H9 (cell line): Measurements from ENCODE around the gene CDH4. TPM values are rescaled to one million over a fixed set of nuclear protein-coding genes. Genes with fewer than 3 reads are reported as not detected.

Experiments used
- DNase-seq: peaks from one replicate; pipeline ENCODE4 v3.0.0-alpha.2; 2017
- H2AFZ ChIP-seq: one replicate; pipeline ENCODE4 v1.6.1; 2013; ENCODE audit warnings: mild to moderate bottlenecking, low read length, control low read depth, moderate library complexity
- H2AK5ac ChIP-seq: 2 replicates; pipeline ENCODE4 v1.6.1; 2013; ENCODE audit warnings: low read length, control low read depth, mixed read lengths; ENCODE audit not compliant: insufficient read length
- H2BK120ac ChIP-seq: one replicate; pipeline ENCODE4 v1.6.1; 2013; ENCODE audit warnings: low read depth, mild to moderate bottlenecking, low read length, control low read depth, inconsistent platforms; ENCODE audit not compliant: poor library complexity, severe bottlenecking
- H2BK12ac ChIP-seq: 2 replicates; pipeline ENCODE4 v1.6.1; 2013; ENCODE audit warnings: low read length, control low read depth, mixed read lengths, low read depth; ENCODE audit not compliant: insufficient read length
- H2BK15ac ChIP-seq: 2 replicates; pipeline ENCODE4 v1.6.1; 2013; ENCODE audit warnings: low read depth, low read length, control low read depth
- H2BK20ac ChIP-seq: one replicate; pipeline ENCODE4 v1.6.1; 2013; ENCODE audit warnings: low read depth, mild to moderate bottlenecking, low read length, control low read depth, inconsistent platforms; ENCODE audit not compliant: poor library complexity, severe bottlenecking
- H2BK5ac ChIP-seq: 2 replicates; pipeline ENCODE4 v1.6.1; 2013; ENCODE audit warnings: low read length, control low read depth, mixed read lengths; ENCODE audit not compliant: insufficient read length
- H3K14ac ChIP-seq: 2 replicates; pipeline ENCODE4 v1.6.1; 2013; ENCODE audit warnings: low read length, control low read depth; ENCODE audit not compliant: insufficient read depth
- H3K18ac ChIP-seq: 2 replicates; pipeline ENCODE4 v1.6.1; 2013; ENCODE audit warnings: low read depth, mild to moderate bottlenecking, mixed read lengths, low read length, control low read depth; ENCODE audit not compliant: insufficient read length
- H3K23ac ChIP-seq: 2 replicates; pipeline ENCODE4 v1.6.1; 2013; ENCODE audit warnings: low read length, control low read depth, mixed read lengths, low read depth; ENCODE audit not compliant: insufficient read length
- H3K23me2 ChIP-seq: 2 replicates; pipeline ENCODE4 v1.6.1; 2013; ENCODE audit warnings: low read depth, mild to moderate bottlenecking, mixed read lengths, low read length, control low read depth; ENCODE audit not compliant: insufficient read length, poor library complexity, severe bottlenecking
- H3K27ac ChIP-seq: 2 replicates; pipeline ENCODE4 v1.5.1; 2013; ENCODE audit warnings: low read length, control low read depth, mixed read lengths, low read depth; ENCODE audit not compliant: insufficient read length
- H3K27me3 ChIP-seq: 2 replicates; pipeline ENCODE4 v1.6.1; 2013; ENCODE audit warnings: low read length, control low read depth, inconsistent platforms; ENCODE audit not compliant: insufficient read depth
- H3K4ac ChIP-seq: 2 replicates; pipeline ENCODE4 v1.6.1; 2013; ENCODE audit warnings: low read depth, mild to moderate bottlenecking, control low read depth, inconsistent platforms, low read length, moderate library complexity
- H3K4me1 ChIP-seq: 2 replicates; pipeline ENCODE4 v1.6.1; 2013; ENCODE audit warnings: low read length, control low read depth, inconsistent platforms; ENCODE audit not compliant: insufficient read depth
- H3K4me2 ChIP-seq: 2 replicates; pipeline ENCODE4 v1.6.1; 2013; ENCODE audit warnings: low read length, control low read depth, mixed read lengths; ENCODE audit not compliant: insufficient read length, insufficient read depth
- H3K56ac ChIP-seq: 2 replicates; pipeline ENCODE4 v1.6.1; 2013; ENCODE audit warnings: low read depth, mild to moderate bottlenecking, mixed read lengths, low read length, control low read depth; ENCODE audit not compliant: insufficient read length
- H3K79me1 ChIP-seq: 2 replicates; pipeline ENCODE4 v1.6.1; 2013; ENCODE audit warnings: low read depth, mild to moderate bottlenecking, moderate library complexity, low read length, control low read depth, inconsistent platforms; ENCODE audit not compliant: insufficient read depth, poor library complexity, severe bottlenecking
- H3K79me2 ChIP-seq: 2 replicates; pipeline ENCODE4 v1.6.1; 2013; ENCODE audit warnings: low read length, control low read depth, inconsistent platforms; ENCODE audit not compliant: insufficient read depth
- H3K9ac ChIP-seq: 2 replicates; pipeline ENCODE4 v1.6.1; 2013; ENCODE audit warnings: low read length, control low read depth, mixed read lengths; ENCODE audit not compliant: insufficient read length; ENCODE audit errors: extremely low read depth
- H3K9me3 ChIP-seq: one replicate; pipeline ENCODE4 v1.6.1; 2013; ENCODE audit warnings: low read depth, low read length, inconsistent platforms; ENCODE audit not compliant: control insufficient read depth
- H3T11ph ChIP-seq: one replicate; pipeline ENCODE4 v1.6.1; 2013; ENCODE audit warnings: mild to moderate bottlenecking, low read length, control low read depth, inconsistent platforms
- H4K20me1 ChIP-seq: one replicate; pipeline ENCODE4 v1.6.1; 2013; ENCODE audit not compliant: control insufficient read depth, insufficient read length, insufficient read depth
- H4K5ac ChIP-seq: 2 replicates; pipeline ENCODE4 v1.6.1; 2013; ENCODE audit warnings: low read depth, mild to moderate bottlenecking, mixed read lengths, low read length, control low read depth; ENCODE audit not compliant: insufficient read length
- H4K8ac ChIP-seq: replicated peaks from 2 replicates; pipeline ENCODE4 v1.6.1; 2013; ENCODE audit warnings: low read length, control low read depth, mixed read lengths, low read depth; ENCODE audit not compliant: insufficient read length
- H4K91ac ChIP-seq: 2 replicates; pipeline ENCODE4 v1.6.1; 2013; ENCODE audit warnings: low read depth, mild to moderate bottlenecking, moderate library complexity, mixed read lengths, low read length, control low read depth; ENCODE audit not compliant: insufficient read length
- H3K27ac Mint-ChIP-seq, 3 experiments: 2 replicates in 2 of 3; 3 replicates in 1 of 3; pipeline ENCODE4 v1.8.0; 2020 to 2021; ENCODE audit warnings: mixed read lengths in 3 of 3, mild to moderate bottlenecking in 1 of 3, moderate library complexity in 1 of 3
- H3K27me3 Mint-ChIP-seq: 2 replicates; pipeline ENCODE4 v1.8.0; 2021; ENCODE audit warnings: low read depth, mild to moderate bottlenecking, moderate library complexity, mixed read lengths
- H3K36me3 Mint-ChIP-seq, 3 experiments: 2 replicates in 2 of 3; 3 replicates in 1 of 3; pipeline ENCODE4 v1.8.0; 2020 to 2021; ENCODE audit warnings: low read depth in 3 of 3, mixed read lengths in 3 of 3; ENCODE audit not compliant: insufficient read depth in 1 of 3
- H3K4me1 Mint-ChIP-seq, 2 experiments: 2 replicates each; pipeline ENCODE4 v1.8.0; 2020; ENCODE audit warnings: mixed read lengths in 2 of 2
- H3K4me3 Mint-ChIP-seq, 2 experiments: 2 replicates in 1 of 2; 3 replicates in 1 of 2; pipeline ENCODE4 v1.8.0; 2020 to 2021; ENCODE audit warnings: mild to moderate bottlenecking in 2 of 2, mixed read lengths in 2 of 2, moderate library complexity in 1 of 2
- H3K9me3 Mint-ChIP-seq, 2 experiments: 2 replicates in 1 of 2; 3 replicates in 1 of 2; pipeline ENCODE4 v1.8.0; 2020; ENCODE audit warnings: mild to moderate bottlenecking in 2 of 2, mixed read lengths in 2 of 2, moderate library complexity in 1 of 2
- WGBS: extraction: QIAGEN DNeasy Blood & Tissue Kit; methylation state at CpG from one replicate; pipeline ENCODE4 v1.1.7; 2013; ENCODE audit warnings: missing lambda C conversion rate, low lambda C conversion rate, mixed read lengths; ENCODE audit not compliant: insufficient read length; ENCODE audit errors: extremely low coverage; 5-methylcytosine and 5-hydroxymethylcytosine counted together
- total RNA-seq: library from RNA; stranded (reverse); gene quantifications from 2 replicates; pipeline ENCODE4 v1.2.1, GENCODE V29; 2021
- TF ChIP-seq, protein P1 (sequence below): fragments of 200-600 bp; sonication (generic); conservative IDR thresholded peaks from 3 replicates; pipeline ENCODE4 v1.8.0; 2021; ENCODE audit warnings: antibody characterized with exemption, mild to moderate bottlenecking

CDH4 gene
- total RNA-seq, 1 experiment from 2014 or later, result 3.0 TPM

DNA sequence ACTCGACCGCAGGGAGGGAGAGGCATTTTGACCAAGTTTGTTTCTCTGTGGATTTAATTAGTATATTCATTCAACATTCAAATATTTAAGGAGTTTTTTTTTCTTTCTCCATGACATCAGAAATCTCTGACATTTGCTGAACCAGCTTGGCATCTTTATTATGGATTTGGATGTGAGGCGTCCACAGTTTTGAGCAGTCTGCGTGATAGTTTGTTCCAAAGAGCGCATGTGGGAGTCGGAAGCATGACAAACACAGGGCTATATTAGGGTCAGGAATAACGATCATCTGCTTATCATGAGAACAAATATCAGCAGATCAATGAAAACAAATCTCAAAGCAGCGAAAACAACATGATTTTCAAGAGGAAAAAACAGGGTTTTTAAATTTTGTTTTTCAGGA is 373.2 kb downstream of the CDH4 start:
- Histone ChIP-seq H3K23me2 (no peaks in the 10 kb centered on the region), H4K8ac (no peak overlapping the region), H2BK15ac (no peak overlapping the region), H3K4ac (no peak overlapping the region), H3K4me2 (no peak overlapping the region), H3K27ac (no peak overlapping the region), H2BK12ac (no peak overlapping the region), H3K56ac (no peak overlapping the region), H2AFZ (no peak overlapping the region), H3K23ac (no peak overlapping the region), H2BK120ac (no peak overlapping the region), H3K27me3 (no peaks in the 10 kb centered on the region; the same call in 1 of the 2 replicates), H3K4me1 (no peaks in the 10 kb centered on the region), H3K79me1 (no peaks in the 10 kb centered on the region), H4K5ac (no peak overlapping the region), H3K14ac (no peak overlapping the region), H2BK5ac (no peak overlapping the region), H2AK5ac (no peak overlapping the region), H2BK20ac (no peak overlapping the region), H4K91ac (no peak overlapping the region), H3K18ac (no peak overlapping the region), H4K20me1 (no peaks in the 10 kb centered on the region), H3K9ac (no peak overlapping the region), H3K9me3 (no peaks in the 10 kb centered on the region), H3K79me2 (no peaks in the 10 kb centered on the region), H3T11ph (no peak overlapping the region)
- Mint-ChIP-seq H3K27me3 (peaks cover 58% of the 10 kb centered on the region), H3K9me3 (no peaks in the 10 kb centered on the region; a peak in 1 of 5 replicates), H3K4me1 (peaks cover 2 to 5% of the 10 kb centered on the region in 2 experiments; a peak in 2 of 4 replicates), H3K36me3 (no peaks in the 10 kb centered on the region; a peak in 1 of 7 replicates), H3K4me3 (no peak overlapping the region), H3K27ac (no peak overlapping the region)
- DNase-seq, result no peak
- TF ChIP-seq, protein P1, sequence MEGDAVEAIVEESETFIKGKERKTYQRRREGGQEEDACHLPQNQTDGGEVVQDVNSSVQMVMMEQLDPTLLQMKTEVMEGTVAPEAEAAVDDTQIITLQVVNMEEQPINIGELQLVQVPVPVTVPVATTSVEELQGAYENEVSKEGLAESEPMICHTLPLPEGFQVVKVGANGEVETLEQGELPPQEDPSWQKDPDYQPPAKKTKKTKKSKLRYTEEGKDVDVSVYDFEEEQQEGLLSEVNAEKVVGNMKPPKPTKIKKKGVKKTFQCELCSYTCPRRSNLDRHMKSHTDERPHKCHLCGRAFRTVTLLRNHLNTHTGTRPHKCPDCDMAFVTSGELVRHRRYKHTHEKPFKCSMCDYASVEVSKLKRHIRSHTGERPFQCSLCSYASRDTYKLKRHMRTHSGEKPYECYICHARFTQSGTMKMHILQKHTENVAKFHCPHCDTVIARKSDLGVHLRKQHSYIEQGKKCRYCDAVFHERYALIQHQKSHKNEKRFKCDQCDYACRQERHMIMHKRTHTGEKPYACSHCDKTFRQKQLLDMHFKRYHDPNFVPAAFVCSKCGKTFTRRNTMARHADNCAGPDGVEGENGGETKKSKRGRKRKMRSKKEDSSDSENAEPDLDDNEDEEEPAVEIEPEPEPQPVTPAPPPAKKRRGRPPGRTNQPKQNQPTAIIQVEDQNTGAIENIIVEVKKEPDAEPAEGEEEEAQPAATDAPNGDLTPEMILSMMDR, result no peak
- WGBS, result no CpG with 5 or more reads among the region's 8 CpGs
